ENCODE measurements around the gene ACSL6.

DNA sequence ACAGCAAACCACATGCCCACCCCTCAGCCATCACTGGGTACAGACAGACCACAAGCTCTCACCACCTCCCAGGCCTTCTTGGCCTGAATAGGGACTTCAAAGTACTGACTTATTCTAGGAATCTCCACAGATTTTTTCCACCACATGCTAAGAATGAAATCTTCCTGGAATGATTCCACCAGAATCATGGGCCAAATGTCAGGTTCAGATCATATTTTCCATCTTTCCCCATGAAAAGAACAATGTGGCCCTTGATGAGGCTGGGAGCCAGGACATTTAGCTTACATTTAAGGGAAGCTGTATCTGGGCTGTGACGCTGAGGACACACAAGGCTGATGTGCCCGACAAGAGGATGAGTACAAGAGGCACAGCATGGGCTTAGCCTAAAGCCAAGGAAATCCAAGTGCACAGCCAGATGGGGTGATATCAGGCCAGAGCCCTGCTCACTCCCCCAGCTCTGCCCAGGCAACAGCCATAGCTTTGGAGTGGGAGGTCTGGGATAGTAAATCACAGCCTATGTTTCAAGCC, 28.1 kb downstream of the ACSL6 start:
- TF ChIP-seq, protein P1, sequence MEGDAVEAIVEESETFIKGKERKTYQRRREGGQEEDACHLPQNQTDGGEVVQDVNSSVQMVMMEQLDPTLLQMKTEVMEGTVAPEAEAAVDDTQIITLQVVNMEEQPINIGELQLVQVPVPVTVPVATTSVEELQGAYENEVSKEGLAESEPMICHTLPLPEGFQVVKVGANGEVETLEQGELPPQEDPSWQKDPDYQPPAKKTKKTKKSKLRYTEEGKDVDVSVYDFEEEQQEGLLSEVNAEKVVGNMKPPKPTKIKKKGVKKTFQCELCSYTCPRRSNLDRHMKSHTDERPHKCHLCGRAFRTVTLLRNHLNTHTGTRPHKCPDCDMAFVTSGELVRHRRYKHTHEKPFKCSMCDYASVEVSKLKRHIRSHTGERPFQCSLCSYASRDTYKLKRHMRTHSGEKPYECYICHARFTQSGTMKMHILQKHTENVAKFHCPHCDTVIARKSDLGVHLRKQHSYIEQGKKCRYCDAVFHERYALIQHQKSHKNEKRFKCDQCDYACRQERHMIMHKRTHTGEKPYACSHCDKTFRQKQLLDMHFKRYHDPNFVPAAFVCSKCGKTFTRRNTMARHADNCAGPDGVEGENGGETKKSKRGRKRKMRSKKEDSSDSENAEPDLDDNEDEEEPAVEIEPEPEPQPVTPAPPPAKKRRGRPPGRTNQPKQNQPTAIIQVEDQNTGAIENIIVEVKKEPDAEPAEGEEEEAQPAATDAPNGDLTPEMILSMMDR (conservative IDR thresholded peaks at IDR 0.05 in 1 of 2, IDR thresholded peaks at IDR 0.05 in 1 of 2; ENCODE audit: low read depth in 1 of 2, low read length in 2 of 2), result no peak
- TF ChIP-seq EZH2 (IDR thresholded peaks at IDR 0.05; ENCODE audit: low read length, missing control alignments), result no peak
